Hepatocyte (in vitro differentiated cells): Measurements from ENCODE around the gene LARP7. TPM values are rescaled to one million over a fixed set of nuclear protein-coding genes. Genes with fewer than 3 reads are reported as not detected.

Experiments used
- DNase-seq: peaks from one replicate; pipeline ENCODE4 v3.0.0-alpha.2; 2016; ENCODE audit warnings: low spot score
- H2AFZ ChIP-seq: fragments of 200-600 bp; sonication (generic); 2 replicates; pipeline ENCODE4 v1.6.0; 2016; ENCODE audit warnings: antibody characterized with exemption, mild to moderate bottlenecking
- H3K27ac ChIP-seq: fragments of 200-600 bp; sonication (generic); 2 replicates; pipeline ENCODE4 v1.5.1; 2016; ENCODE audit warnings: mild to moderate bottlenecking
- H3K27me3 ChIP-seq: fragments of 200-600 bp; sonication (generic); 2 replicates; pipeline ENCODE4 v1.6.1; 2016
- H3K36me3 ChIP-seq: fragments of 200-600 bp; sonication (generic); replicated peaks from 2 replicates; pipeline ENCODE4 v1.5.1; 2016; ENCODE audit warnings: low read depth; ENCODE audit not compliant: insufficient read depth
- H3K4me1 ChIP-seq: fragments of 200-600 bp; sonication (generic); 2 replicates; pipeline ENCODE4 v1.5.1; 2016; ENCODE audit warnings: mild to moderate bottlenecking, moderate library complexity; ENCODE audit not compliant: insufficient read depth
- H3K4me2 ChIP-seq: fragments of 200-600 bp; sonication (generic); 2 replicates; pipeline ENCODE4 v1.6.0; 2016
- H3K4me3 ChIP-seq: fragments of 200-600 bp; sonication (generic); 2 replicates; pipeline ENCODE4 v1.5.1; 2016; ENCODE audit warnings: mild to moderate bottlenecking
- H3K79me2 ChIP-seq: fragments of 200-600 bp; sonication (generic); 2 replicates; pipeline ENCODE4 v1.6.0; 2017; ENCODE audit warnings: mild to moderate bottlenecking
- H3K9me2 ChIP-seq: fragments of 200-600 bp; sonication (generic); replicated peaks from 2 replicates; pipeline ENCODE4 v1.6.0; 2017; ENCODE audit warnings: mild to moderate bottlenecking; ENCODE audit not compliant: insufficient read depth
- H3K9me3 ChIP-seq: fragments of 200-600 bp; sonication (generic); 2 replicates; pipeline ENCODE4 v1.5.1; 2016; ENCODE audit warnings: low read depth, mild to moderate bottlenecking
- H4K20me1 ChIP-seq: fragments of 200-600 bp; sonication (generic); 2 replicates; pipeline ENCODE4 v1.6.0; 2016; ENCODE audit warnings: mild to moderate bottlenecking; ENCODE audit not compliant: insufficient read depth, poor library complexity, severe bottlenecking
- CTCF ChIP-seq: fragments of 200-600 bp; sonication (generic); IDR thresholded peaks from 2 replicates; pipeline ENCODE4 v1.5.1; 2016; ENCODE audit warnings: antibody characterized with exemption, mild to moderate bottlenecking; ENCODE audit not compliant: poor library complexity
- EZH2 ChIP-seq: fragments of 200-600 bp; sonication (generic); IDR thresholded peaks from 2 replicates; pipeline ENCODE4 v1.6.1; 2016; ENCODE audit warnings: antibody characterized with exemption, mild to moderate bottlenecking, borderline replicate concordance
- EZH2phosphoT487 ChIP-seq: fragments of 200-600 bp; sonication (generic); IDR thresholded peaks from one replicate; pipeline ENCODE4 v1.6.1; 2018; ENCODE audit warnings: antibody characterized with exemption, mild to moderate bottlenecking, low read depth, moderate library complexity; ENCODE audit not compliant: unreplicated experiment, severe bottlenecking
- WGBS: methylation state at CpG from one replicate; pipeline ENCODE4 v1.1.6; 2016; ENCODE audit warnings: low lambda C conversion rate; ENCODE audit errors: missing lambda C conversion rate; 5-methylcytosine and 5-hydroxymethylcytosine counted together
- polyA plus RNA-seq: library from polyadenylated mRNA; unstranded; fragments of >200 nt; fragmentation: Nextera tagmentation; extraction: Ambion mirVana; gene quantifications from 2 replicates; pipeline ENCODE4 v1.2.1, GENCODE V29; 2016
- total RNA-seq: library from RNA; depleted of rRNA; stranded (reverse); fragments of >200 nt; gene quantifications from 2 replicates; pipeline ENCODE4 v1.2.3, GENCODE V29; 2014

LARP7 gene
- total and polyA plus RNA-seq, 2 experiments from 2014 or later: 36.0 to 42.8 TPM

GRCh38 chr4:112673076-112673475 lies 36.1 kb downstream of the LARP7 start:
- no peaks in the 10 kb centered on the region for H3K36me3 ChIP-seq
- H3K27me3 ChIP-seq: no peaks in the 10 kb centered on the region
- no peak overlapping the region for H2AFZ ChIP-seq
- TF ChIP-seq CTCF: no peak
- no peak for TF ChIP-seq EZH2phosphoT487
- no peak for TF ChIP-seq EZH2
- no peak overlapping the region for H3K27ac ChIP-seq
- H3K79me2 ChIP-seq: no peaks in the 10 kb centered on the region
- no peak for DNase-seq
- no peak overlapping the region for H3K4me3 ChIP-seq
- no peaks in the 10 kb centered on the region for H3K9me2 ChIP-seq
- no peaks in the 10 kb centered on the region for H3K9me3 ChIP-seq
- H4K20me1 ChIP-seq: no peaks in the 10 kb centered on the region
- H3K4me2 ChIP-seq: no peak overlapping the region
- H3K4me1 ChIP-seq: no peaks in the 10 kb centered on the region

- no peak overlapping the region for H3K4me2 ChIP-seq
- no peaks in the 10 kb centered on the region for H3K36me3 ChIP-seq
- H3K27ac ChIP-seq: no peak overlapping the region
- DNase-seq: no peak
- H3K4me3 ChIP-seq: no peak overlapping the region
- WGBS: 50% methylated on average over 1 of the region's 1 CpG
- H3K4me1 ChIP-seq: no peaks in the 10 kb centered on the region
- H3K27me3 ChIP-seq: no peaks in the 10 kb centered on the region
- H3K9me3 ChIP-seq: no peaks in the 10 kb centered on the region
- no peaks in the 10 kb centered on the region for H3K9me2 ChIP-seq
- H4K20me1 ChIP-seq: no peaks in the 10 kb centered on the region
- TF ChIP-seq CTCF (no peak), EZH2 (no peak), EZH2phosphoT487 (no peak)
- no peak overlapping the region for H2AFZ ChIP-seq
- H3K79me2 ChIP-seq: no peaks in the 10 kb centered on the region
Observed at GRCh38 chr4:112673686-112674085, 36.7 kb downstream of the LARP7 start.

- 67% methylated on average over 1 of the region's 1 CpG for WGBS
- no peak overlapping the region for H3K4me2 ChIP-seq
- no peak overlapping the region for H2AFZ ChIP-seq
- H4K20me1 ChIP-seq: no peaks in the 10 kb centered on the region
- H3K9me3 ChIP-seq: no peaks in the 10 kb centered on the region
- H3K79me2 ChIP-seq: no peaks in the 10 kb centered on the region
- H3K4me1 ChIP-seq: no peaks in the 10 kb centered on the region
- TF ChIP-seq CTCF (no peak), EZH2phosphoT487 (no peak), EZH2 (no peak)
- H3K27me3 ChIP-seq: no peaks in the 10 kb centered on the region
- H3K9me2 ChIP-seq: no peaks in the 10 kb centered on the region
- H3K36me3 ChIP-seq: no peaks in the 10 kb centered on the region
- H3K27ac ChIP-seq: no peak overlapping the region
- no peak overlapping the region for H3K4me3 ChIP-seq
- no peak for DNase-seq
Observed at GRCh38 chr4:112674376-112674775, 37.4 kb downstream of the LARP7 start.

- no peak for DNase-seq
- no peak overlapping the region for H2AFZ ChIP-seq
- no peaks in the 10 kb centered on the region for H3K9me3 ChIP-seq
- no peaks in the 10 kb centered on the region for H3K9me2 ChIP-seq
- TF ChIP-seq EZH2phosphoT487 (no peak), EZH2 (no peak), CTCF (no peak)
- H3K27ac ChIP-seq: no peak overlapping the region
- WGBS: 87% methylated on average over 2 of the region's 2 CpGs
- no peaks in the 10 kb centered on the region for H3K36me3 ChIP-seq
- H3K79me2 ChIP-seq: no peaks in the 10 kb centered on the region
- no peak overlapping the region for H3K4me3 ChIP-seq
- H3K4me1 ChIP-seq: no peaks in the 10 kb centered on the region
- no peak overlapping the region for H3K4me2 ChIP-seq
- no peaks in the 10 kb centered on the region for H3K27me3 ChIP-seq
- H4K20me1 ChIP-seq: no peaks in the 10 kb centered on the region
Observed at GRCh38 chr4:112677519-112678091, 40.7 kb downstream of the LARP7 start.
